GM12864 (cell line): ENCODE data around the gene RRBP1.

Experiments
- DNase-seq: peaks from one replicate; pipeline ENCODE4 v3.0.0-alpha.2; 2011; ENCODE audit warnings: low read depth
- H3K4me3 ChIP-seq: 2 replicates; pipeline ENCODE4 v1.5.1; 2011; ENCODE audit warnings: mild to moderate bottlenecking, low read depth, low read length, control low read depth
- CTCF ChIP-seq: IDR thresholded peaks from 2 replicates; pipeline ENCODE4 v1.5.1; 2011; ENCODE audit warnings: low read depth, mild to moderate bottlenecking, moderate library complexity, low read length, control low read depth, inconsistent platforms; ENCODE audit errors: missing control alignments

The RRBP1 gene

GRCh38 chr20:17683218-17684076 lies 1.4 kb upstream of the RRBP1 start:
- TF ChIP-seq CTCF: no peak
- no peak overlapping the region for H3K4me3 ChIP-seq
- no peak for DNase-seq

GRCh38 chr20:17682889-17683198 lies 802 bp upstream of the RRBP1 start:
- peak overlapping the region; percentile 79 for H3K4me3 ChIP-seq
- no peak for TF ChIP-seq CTCF
- no peak for DNase-seq

- peak overlapping the region; percentile 87 for H3K4me3 ChIP-seq
- no peak for DNase-seq
- no peak for TF ChIP-seq CTCF
Measured at GRCh38 chr20:17681726-17682102, 328 bp downstream of the RRBP1 start.

- peak; percentile 68 for TF ChIP-seq CTCF
- DNase-seq: peak; percentile 13
- peak overlapping the region; percentile 87 for H3K4me3 ChIP-seq
Measured at GRCh38 chr20:17680836-17681725, 961 bp downstream of the RRBP1 start.

GRCh38 chr20:17679941-17680835 lies 1.9 kb downstream of the RRBP1 start:
- no peak for TF ChIP-seq CTCF
- DNase-seq: no peak
- H3K4me3 ChIP-seq: peak overlapping the region; percentile 87

- TF ChIP-seq CTCF: no peak
- no peak overlapping the region for H3K4me3 ChIP-seq
- DNase-seq: no peak
Measured at GRCh38 chr20:17678886-17679285, 3.2 kb downstream of the RRBP1 start.
